Mucosa of stomach (tissue), 1 donor: ENCODE results near the gene CRYBB1.

Source experiments
- H3K27me3 ChIP-seq: one replicate; pipeline ENCODE4 v1.7.0; 2013; ENCODE audit warnings: mild to moderate bottlenecking, low read length; ENCODE audit not compliant: control insufficient read depth, insufficient read depth
- H3K36me3 ChIP-seq: one replicate; pipeline ENCODE4 v1.7.0; 2013; ENCODE audit warnings: low read length; ENCODE audit not compliant: control insufficient read depth, insufficient read depth
- H3K4me1 ChIP-seq: one replicate; pipeline ENCODE4 v1.7.0; 2013; ENCODE audit warnings: mild to moderate bottlenecking, low read length; ENCODE audit not compliant: control insufficient read depth, insufficient read depth
- H3K4me3 ChIP-seq: one replicate; pipeline ENCODE4 v1.7.0; 2013; ENCODE audit warnings: low read length
- H3K9ac ChIP-seq: one replicate; pipeline ENCODE4 v1.7.0; 2013; ENCODE audit warnings: mild to moderate bottlenecking, low read length, moderate library complexity
- H3K9me3 ChIP-seq: one replicate; pipeline ENCODE4 v1.7.0; 2013; ENCODE audit warnings: mild to moderate bottlenecking, low read length, moderate library complexity; ENCODE audit not compliant: control insufficient read depth
- donor health status: Pancreatic carcinoma.

The CRYBB1 gene

DNA sequence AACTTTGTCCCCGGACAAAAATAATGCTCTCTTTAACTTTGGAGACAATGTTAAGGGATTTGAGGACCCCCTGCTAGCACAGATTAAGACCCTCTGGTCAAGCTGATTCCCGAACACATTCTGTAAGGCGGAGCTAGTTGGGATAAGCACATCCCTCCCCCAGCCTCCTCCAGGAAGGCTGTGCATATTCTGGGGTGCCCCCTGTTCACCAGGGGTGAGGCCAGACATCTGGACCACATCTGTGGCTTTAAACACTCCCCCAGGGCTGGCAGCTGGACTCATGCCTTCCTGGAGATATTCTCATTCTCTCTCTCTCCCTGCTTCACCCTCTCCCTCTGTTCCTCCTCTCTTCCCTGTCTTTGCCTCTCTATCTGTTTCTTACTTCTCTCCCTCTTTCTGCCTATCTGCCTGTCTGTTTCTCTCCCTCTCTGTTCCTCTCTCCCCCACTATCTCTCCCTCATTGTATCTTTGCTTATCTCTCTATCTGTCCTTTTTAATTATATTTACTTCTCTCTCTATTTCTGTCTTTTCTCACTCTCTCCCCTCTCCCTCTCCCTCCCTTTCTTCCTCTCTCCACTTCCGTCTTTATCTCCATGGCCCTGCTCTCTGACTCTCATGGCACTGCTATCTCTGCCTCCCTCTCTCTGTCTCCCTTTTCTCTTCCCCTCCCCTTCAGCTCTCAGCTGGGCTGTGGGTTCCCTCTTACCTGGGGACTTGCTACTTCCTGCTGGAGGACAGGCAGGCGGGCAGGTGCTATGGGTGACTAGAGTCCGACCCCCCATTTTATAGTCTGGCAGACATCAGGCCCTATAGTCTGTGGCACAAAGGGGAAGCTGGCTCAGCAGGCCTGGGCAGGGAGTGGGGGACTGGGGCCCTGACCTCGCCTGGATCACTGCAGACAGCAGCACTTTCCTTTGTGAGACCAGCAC is at the start of gene CRYBB1:
CRYBB1 (minus strand) TSS at position 757 of the 929 bp plus-strand sequence. CDS start 1,708 bp downstream, outside the sequence.
- Histone ChIP-seq H3K27me3 (peaks cover 4% of the 10 kb centered on the region), H3K9me3 (no peaks in the 10 kb centered on the region), H3K4me1 (peaks cover 4% of the 10 kb centered on the region), H3K9ac (no peak within 1 kb of the TSS), H3K36me3 (no peaks in the 10 kb centered on the region), H3K4me3 (no peak within 1 kb of the TSS)

GRCh38 chr22:26667140-26667539 is 49.3 kb upstream of the CRYBB1 start:
- Histone ChIP-seq H3K27me3 (peaks cover 14% of the 10 kb centered on the region), H3K36me3 (no peaks in the 10 kb centered on the region), H3K9ac (no peak overlapping the region), H3K4me3 (no peak overlapping the region), H3K9me3 (no peaks in the 10 kb centered on the region), H3K4me1 (peaks cover 2% of the 10 kb centered on the region)

GRCh38 chr22:26665813-26666231 is 48.0 kb upstream of the CRYBB1 start:
- Histone ChIP-seq H3K36me3 (no peaks in the 10 kb centered on the region), H3K9ac (no peak overlapping the region), H3K27me3 (peaks cover 21% of the 10 kb centered on the region), H3K4me3 (no peak overlapping the region), H3K9me3 (no peaks in the 10 kb centered on the region), H3K4me1 (no peaks in the 10 kb centered on the region)

DNA sequence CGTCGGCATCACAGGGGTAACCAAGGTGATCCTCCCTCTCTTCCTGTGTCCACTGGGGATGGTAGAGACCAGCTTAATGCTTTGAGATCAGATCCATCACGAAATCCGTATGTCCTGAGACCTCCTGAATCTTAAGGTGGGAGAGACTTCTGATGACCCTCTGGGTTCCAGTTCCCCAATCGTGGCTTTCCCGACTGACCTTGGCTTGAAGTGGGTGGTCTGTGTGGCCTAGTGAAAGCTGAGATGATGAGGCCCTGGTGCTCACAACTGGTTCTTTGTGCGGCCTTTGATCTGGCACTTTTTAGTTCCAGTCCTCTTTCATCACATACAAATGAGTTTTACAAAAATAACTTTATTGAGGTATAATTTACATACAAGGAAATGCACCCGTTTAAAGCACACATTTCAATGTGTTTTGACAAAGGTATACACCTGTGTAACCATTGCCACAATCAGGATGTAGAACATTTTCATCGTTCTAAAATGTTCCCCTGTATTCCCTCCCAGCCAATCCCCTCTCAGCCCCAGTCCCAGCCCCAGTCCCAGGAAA is 45.6 kb upstream of the CRYBB1 start:
- H3K36me3 ChIP-seq, result no peaks in the 10 kb centered on the region
- no peaks in the 10 kb centered on the region for H3K9me3 ChIP-seq
- no peak overlapping the region for H3K9ac ChIP-seq
- peaks cover 4% of the 10 kb centered on the region for H3K4me1 ChIP-seq
- H3K4me3 ChIP-seq, result no peak overlapping the region
- peaks cover 28% of the 10 kb centered on the region for H3K27me3 ChIP-seq

DNA sequence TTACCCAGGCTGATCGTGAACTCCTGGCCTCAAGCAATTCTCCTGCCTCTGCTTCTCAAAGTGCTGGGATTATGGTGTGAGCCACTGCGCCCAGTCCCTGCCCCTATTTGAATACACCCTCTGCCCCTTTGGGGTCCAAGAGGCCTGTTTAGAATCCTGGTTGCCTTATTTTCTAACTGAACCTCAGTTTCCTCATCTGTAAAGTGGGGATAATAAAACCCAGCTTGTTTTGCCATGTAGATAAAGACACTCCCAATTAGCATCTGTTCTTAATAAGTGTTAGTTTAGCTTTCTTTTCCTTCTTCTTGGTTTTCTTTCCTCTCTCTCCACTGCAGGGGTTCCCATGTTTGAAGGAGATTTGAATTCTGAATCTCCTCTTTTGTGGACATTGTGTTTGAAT is 44.3 kb upstream of the CRYBB1 start:
- Histone ChIP-seq H3K9ac (no peak overlapping the region), H3K36me3 (no peaks in the 10 kb centered on the region), H3K4me1 (peaks cover 14% of the 10 kb centered on the region), H3K4me3 (no peak overlapping the region), H3K9me3 (no peaks in the 10 kb centered on the region), H3K27me3 (peaks cover 41% of the 10 kb centered on the region)

DNA sequence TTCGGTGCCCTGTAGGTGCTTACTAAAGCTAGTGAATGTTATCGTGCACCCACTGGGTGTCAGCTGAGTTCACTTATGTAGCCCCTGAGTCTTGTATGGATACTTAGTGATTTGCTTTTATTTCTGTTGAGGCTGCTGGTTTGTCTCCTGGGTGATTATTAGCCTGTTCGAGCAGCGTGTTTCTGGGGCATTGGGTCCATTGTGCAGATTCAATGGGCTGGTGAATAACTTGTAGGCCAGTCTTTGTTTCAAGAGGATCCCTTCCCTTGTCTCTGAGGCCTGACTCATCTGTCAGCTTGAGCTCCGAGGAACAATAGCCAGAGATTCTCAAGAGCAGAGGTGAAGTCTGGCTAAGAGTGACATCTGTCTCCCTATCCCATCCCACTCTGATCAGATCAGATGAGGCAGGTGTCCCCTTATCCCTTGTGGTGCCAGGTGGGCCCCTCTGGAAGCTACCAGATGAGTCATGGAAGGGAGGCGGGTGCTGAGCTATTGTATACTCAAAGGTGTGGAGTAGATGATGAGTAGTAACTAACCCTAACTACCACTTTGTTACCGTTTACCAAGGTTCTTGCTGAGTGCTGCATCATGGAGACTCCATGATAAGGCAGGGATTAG is 43.2 kb upstream of the CRYBB1 start:
- Histone ChIP-seq H3K9ac (no peak overlapping the region), H3K36me3 (no peaks in the 10 kb centered on the region), H3K27me3 (peaks cover 42% of the 10 kb centered on the region), H3K4me3 (no peak overlapping the region), H3K4me1 (peaks cover 18% of the 10 kb centered on the region), H3K9me3 (no peaks in the 10 kb centered on the region)

DNA sequence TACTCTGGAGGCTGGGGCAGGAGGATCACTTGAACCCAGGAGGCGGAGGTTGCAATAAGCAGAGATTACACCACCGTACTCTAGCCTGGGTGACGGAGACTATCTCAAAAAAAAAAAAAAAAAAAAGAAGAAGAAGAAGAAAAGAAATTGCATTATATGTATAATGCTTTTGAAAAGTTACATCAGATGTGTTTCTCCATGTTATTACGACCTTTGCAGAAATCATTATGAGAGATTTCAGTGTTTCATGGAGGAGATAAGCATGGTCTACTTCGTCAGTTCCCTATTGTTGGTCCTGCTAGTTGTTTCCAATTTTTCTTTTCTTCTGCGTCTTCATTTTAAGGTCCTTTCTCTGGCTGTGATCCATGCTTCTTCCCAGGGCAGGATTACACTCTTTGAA is 42.5 kb upstream of the CRYBB1 start:
- no peaks in the 10 kb centered on the region for H3K36me3 ChIP-seq
- peaks cover 40% of the 10 kb centered on the region for H3K27me3 ChIP-seq
- H3K4me1 ChIP-seq, result peaks cover 18% of the 10 kb centered on the region
- no peaks in the 10 kb centered on the region for H3K9me3 ChIP-seq
- H3K9ac ChIP-seq, result no peak overlapping the region
- no peak overlapping the region for H3K4me3 ChIP-seq

DNA sequence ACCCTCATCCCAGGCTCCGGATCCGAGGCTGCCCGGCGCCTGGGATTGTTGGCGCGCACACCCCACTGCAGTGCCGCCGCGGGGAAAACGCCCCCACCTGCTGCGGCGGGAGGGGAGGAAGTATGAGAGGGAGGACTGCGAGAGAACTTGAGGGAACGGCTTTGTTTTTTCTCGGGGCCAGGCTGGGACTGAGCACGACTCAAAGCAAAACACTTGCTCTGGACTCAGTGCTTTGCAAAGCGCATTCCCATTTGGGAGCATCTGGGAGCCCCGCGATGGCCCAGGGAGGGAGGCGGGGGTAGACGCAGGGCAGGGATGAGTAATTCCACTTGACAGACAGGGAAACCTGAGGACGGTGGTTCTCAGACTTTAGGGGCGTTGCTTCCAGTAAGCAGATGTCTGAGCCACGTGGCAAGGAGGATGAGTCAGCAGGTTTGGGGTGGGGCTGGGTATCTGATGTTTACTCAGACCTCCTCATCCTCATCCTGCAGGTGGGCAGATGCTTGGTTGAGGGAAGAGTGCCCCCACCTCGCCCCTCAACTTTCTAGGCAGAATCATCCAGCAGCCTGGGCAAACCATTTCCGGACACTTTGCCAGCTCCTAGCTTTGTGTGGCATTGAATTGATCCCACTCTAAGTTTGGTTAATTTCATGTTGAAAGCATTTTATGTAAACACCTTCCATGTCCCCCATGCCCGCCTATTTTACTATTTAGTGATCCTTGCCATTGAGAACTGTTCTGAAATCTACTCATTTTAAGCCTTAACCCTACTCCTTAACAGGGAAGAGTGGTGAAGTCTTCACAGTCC is 41.0 kb upstream of the CRYBB1 start:
- Histone ChIP-seq H3K4me3 (no peak overlapping the region), H3K27me3 (peaks cover 40% of the 10 kb centered on the region), H3K9ac (no peak overlapping the region), H3K4me1 (peaks cover 18% of the 10 kb centered on the region), H3K9me3 (no peaks in the 10 kb centered on the region), H3K36me3 (no peaks in the 10 kb centered on the region)

DNA sequence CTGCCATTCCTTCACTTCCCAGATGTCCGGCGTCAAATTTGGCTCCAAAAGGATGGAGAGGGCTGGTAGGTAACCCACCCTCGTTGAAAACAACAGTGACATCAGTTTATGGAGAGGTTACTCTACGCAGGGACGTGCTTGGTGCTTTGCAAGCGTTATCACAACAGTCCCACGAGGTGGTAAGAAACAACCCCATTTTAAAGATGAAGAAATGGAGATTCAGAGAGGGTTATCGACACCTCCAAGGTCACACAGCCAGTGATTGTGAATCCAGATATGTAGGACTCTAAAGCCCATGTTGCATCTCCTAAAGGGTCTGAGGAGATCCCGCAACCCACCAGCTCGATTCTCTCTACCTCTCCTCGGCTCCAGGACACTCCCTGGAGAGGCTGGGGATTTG is 40.3 kb upstream of the CRYBB1 start:
- Histone ChIP-seq H3K9ac (no peak overlapping the region), H3K9me3 (no peaks in the 10 kb centered on the region), H3K27me3 (peaks cover 43% of the 10 kb centered on the region), H3K4me3 (no peak overlapping the region), H3K4me1 (peaks cover 18% of the 10 kb centered on the region), H3K36me3 (no peaks in the 10 kb centered on the region)

DNA sequence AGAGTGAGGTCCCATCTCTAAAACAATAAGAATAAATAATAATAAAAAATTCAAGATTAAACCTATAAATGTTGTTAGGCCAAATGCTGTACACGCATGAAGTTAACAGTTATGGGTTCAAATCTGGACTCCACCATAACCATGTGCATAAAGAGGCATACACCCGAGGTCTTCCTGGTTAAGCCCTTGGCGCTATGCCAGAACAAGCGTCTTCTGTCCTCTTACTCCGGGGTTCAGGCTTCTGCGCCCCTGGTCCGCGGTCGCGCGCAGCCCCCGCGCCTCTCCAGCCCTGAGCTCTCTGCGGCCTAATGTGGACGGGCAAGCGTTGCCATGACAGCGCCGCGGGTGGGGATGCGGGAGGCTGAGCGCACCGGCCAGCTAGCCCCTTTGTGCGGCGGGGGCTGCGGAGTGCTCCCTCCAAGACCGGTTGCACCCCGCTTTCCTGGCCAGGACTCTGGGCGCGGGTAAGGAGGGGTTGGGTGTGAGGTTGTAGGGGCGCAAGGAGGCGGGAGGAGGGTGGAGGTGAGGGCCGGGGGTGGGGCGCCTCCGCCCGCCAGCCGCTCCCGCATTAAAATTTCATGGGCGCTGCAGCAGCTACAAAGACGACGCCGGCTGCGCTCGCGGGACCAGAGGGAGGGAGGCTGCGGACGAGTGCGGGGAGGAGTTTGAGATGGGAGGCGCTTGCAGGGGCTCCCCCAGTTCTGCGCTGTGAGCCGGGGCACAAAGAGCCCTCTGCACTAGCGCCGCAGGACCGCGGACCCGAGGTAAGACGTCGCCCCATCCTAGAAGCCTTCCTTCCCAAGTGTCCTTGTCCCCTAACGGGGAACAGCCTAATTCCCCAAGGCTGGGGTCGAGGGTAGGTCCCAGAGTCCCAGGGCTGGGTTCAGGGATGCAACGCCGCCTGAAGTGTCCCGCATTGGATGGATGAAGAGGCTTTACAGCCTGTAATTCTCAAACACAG is 39.3 kb upstream of the CRYBB1 start, which contains the start of gene MIAT:
MIAT (plus strand) TSS at position 698 of the 961 bp plus-strand sequence.
- no peaks in the 10 kb centered on the region for H3K9me3 ChIP-seq
- no peaks in the 10 kb centered on the region for H3K36me3 ChIP-seq
- peaks cover 44% of the 10 kb centered on the region for H3K27me3 ChIP-seq
- no peak within 1 kb of the TSS for H3K4me3 ChIP-seq
- H3K9ac ChIP-seq, result no peak within 1 kb of the TSS
- H3K4me1 ChIP-seq, result peaks cover 18% of the 10 kb centered on the region

DNA sequence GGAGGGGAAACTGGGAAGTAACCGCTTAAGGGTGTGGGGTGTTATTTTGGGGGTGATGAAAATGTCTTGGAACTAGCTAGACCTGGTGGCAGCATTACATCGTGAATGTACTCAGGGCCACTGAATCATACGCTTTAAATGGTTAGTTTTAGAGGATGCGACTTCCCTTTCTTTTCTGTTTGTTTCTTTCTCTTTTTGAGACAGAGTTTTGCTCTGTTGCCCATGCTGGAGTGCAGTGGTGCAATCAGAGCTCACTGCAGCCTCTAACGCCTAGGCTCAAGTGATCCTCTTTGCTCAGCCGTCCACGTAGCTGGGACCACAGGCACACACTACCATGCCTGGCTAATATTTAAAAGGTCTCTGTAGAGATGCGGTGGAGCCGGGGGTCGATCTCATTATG is 34.0 kb upstream of the CRYBB1 start:
- no peaks in the 10 kb centered on the region for H3K36me3 ChIP-seq
- H3K9me3 ChIP-seq, result no peaks in the 10 kb centered on the region
- no peak overlapping the region for H3K9ac ChIP-seq
- peaks cover 26% of the 10 kb centered on the region for H3K27me3 ChIP-seq
- peaks cover under 1% of the 10 kb centered on the region for H3K4me1 ChIP-seq
- no peak overlapping the region for H3K4me3 ChIP-seq
